CD4-positive, alpha-beta T cell treated with Interleukin-15 for 1 hour (primary cell): ENCODE measurements around the gene UPK3BL1.
"Not testable (repeated sequence)": the region's sequence is repeated elsewhere in the genome, so short reads cannot be mapped to it uniquely, and the experiment has no call there.

ENCODE experiments used
- DNase-seq: peaks from one replicate; pipeline ENCODE4 v3.0.0-alpha.2; 2020

The UPK3BL1 gene

DNA sequence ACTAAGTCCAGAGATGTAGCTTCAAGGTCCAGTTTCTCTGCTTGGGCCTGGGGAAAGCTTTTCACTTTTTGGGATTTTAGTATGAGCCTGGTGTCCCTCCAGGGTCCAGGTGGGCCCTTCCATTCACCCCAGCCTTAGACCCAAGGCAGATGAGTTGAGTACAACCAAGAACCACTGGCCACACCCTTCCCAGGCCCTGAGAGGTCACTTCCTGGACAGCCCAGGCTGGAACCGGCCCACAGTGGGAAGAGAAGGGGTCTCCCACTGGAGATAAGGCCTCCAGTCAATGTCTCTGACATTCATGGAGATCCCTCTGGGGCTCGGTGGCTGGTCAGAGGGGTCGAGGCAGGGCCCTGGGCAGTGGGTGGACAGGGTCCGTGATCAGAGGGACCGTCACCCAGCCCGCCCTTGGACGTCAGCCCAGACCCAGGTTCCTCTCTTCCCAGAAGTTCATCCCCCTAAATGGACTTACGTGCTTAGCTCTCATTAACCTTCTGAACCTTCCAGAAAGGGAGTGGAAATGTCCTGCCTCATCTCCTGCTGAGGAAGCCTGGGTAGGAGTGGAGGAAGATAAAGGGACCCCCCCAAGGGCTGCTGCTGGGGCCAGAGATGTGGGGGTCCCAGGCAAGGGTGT is 15.2 kb downstream of the UPK3BL1 start:
- DNase-seq, result not testable (repeated sequence)

DNA sequence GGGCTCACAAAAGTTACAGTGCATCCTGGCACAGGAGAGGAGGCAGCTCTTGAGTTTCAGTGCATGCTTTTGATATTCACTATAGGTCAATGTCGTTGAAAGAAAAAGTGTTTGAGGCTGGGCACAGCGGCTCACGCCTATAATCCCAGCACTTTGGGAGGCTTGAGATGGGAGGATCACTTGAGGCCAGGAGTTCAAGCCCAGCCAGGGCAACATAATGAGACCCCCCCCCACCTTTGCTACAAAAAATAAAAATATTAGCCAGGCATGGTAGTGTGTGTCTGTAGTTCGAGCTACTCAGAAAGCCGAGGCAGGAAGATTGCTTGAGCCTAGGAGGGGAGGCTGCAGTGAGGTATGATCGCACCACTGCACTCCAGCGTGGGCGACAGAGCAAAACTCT is 24.5 kb downstream of the UPK3BL1 start:
- not testable (repeated sequence) for DNase-seq

- peak; percentile 10 for DNase-seq
Measured at GRCh38 chr7:102616507-102617125, 26.0 kb downstream of the UPK3BL1 start, which contains the start of gene RASA4. Gene RASA4 (minus strand): TSS chr7:102616756. CDS start chr7:102616689, 67 bp downstream.

DNA sequence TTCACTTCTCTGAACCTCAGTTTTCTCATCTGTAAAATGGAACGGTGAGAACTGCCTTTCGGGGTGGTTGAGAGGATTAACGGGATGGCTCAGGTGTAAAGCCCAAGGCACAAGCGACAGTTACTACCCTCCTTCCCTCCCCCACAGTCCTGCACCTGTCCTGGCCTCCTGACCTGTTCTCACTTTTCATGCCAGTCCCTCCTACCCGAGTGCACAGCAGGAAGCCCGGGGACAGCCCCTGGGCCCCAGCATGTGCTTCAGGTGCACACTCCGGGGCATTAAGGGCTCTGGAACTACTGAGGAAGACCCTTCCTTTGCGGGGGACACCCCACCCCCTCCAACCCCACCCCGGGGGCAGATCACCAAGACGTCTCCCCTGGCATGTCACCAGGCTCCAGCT is 26.7 kb downstream of the UPK3BL1 start:
- DNase-seq, result not testable (repeated sequence)

DNA sequence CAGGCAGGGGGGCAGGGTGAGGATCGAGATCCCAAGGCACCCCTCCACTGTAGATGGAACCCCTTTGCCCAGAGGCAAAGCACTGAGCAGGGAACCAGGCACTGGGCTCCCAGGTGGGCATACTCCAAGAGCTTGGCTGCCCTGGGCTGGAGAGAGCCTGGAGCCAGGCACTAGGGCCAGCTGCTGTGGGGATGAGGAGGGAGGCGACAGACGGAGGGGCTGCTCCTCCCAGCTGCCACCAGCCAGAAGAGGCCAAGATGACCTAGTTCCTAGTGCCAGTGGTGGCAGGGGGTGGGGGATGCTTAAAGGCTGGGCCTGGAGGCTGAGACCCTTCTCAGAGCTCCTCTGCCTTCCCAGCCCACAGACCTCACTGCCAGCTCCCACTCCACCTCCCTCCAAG is 27.7 kb downstream of the UPK3BL1 start:
- not testable (repeated sequence) for DNase-seq

DNA sequence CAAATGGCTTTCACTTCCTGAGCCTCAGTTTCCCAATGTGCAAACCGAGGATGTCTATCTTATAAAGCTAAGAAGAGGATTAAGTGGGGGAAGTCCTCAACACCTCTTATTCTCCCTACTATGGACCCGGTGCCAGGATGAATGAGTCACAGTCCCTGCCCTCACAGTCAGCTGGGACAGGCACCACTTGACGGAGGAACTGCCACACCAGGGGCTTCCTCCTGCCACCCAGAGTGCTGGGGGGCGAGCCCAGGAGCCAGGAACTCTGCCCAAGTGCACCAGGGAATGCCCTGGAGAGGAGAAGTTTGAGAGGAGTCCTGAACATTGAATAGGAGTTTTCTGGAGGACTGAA is 28.3 kb downstream of the UPK3BL1 start:
- not testable (repeated sequence) for DNase-seq

DNA sequence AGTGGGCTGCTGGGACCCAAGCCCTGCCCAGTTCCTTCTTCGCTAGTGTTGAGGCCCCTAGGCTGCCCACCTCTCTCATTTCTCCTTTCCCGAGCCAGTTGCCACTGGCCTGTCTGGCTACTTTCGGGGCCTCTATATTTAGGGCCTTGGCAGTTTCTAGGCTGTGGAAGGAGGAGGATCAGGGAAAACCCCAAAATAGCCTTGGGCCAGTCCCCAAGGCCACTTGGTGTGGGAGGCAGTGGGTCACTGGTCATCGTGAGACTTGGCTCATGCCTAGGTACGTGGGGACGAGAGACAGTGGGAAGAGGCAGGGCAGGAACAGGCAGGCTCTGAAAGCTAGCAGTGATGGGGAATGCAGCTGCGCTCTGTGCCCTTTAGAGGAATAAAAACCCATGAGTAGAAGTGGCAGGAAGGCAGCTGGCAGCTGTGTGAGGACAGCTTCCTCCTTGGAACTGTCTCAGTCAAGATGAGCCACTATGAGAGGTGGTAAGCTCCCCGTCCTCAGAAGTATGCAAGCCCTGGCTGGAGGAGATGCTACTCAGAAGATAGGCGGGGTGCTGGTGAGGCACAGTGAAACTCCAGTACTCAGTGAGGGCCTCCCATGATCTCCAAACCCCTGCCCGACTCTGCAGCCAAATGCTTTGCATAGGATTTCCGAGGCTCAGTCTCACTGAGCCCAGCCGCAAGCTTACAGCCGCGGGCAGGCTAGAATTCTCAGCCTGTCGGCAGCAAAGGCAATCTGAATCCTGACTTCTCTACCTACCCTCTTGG is 28.8 kb downstream of the UPK3BL1 start:
- not testable (repeated sequence) for DNase-seq

GRCh38 chr7:102611675-102612325 is 30.8 kb downstream of the UPK3BL1 start:
- peak; percentile 11 for DNase-seq

GRCh38 chr7:102611013-102611674 is 31.4 kb downstream of the UPK3BL1 start:
- not testable (repeated sequence) for DNase-seq

GRCh38 chr7:102610441-102610840 is 32.1 kb downstream of the UPK3BL1 start:
- not testable (repeated sequence) for DNase-seq

DNA sequence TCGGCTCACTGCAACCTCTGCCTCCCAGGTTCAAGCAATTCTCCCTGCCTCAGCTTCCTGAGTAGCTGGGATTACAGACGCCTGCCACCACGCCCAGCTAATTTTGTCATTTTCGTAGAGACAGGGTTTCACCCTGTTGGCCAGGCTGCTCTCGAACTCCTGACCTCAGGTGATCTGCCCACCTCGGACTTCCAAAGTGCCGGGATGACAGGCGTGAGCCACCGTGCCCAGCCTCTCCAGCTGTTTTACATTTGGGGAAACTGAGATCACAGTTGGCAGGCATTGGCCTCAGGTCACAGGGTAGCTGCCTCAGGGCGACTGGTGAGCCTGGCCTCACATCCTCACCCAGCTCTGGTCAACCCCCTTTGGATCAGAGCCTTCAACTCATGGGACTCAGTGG is 32.9 kb downstream of the UPK3BL1 start:
- not testable (repeated sequence) for DNase-seq

DNA sequence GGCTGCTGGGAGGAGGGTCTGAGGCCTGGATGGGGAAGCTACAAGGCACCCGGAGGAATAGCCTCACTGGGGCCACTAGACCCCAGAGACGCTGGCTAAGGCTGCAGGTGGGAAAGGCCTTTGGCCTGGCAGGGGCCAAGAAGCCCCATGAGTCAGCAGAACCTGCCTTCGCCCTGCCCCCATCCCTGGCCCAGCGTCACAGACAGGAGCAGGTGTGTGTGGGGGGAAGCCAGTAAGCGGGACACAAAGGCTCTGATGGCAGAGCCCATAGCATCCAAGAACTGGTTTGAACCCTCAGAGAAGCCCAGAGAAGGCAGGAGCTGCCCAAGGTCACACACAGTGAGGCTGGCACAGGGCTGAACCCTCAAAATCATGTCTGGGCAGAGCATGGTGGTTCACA is 35.7 kb downstream of the UPK3BL1 start:
- not testable (repeated sequence) for DNase-seq

DNA sequence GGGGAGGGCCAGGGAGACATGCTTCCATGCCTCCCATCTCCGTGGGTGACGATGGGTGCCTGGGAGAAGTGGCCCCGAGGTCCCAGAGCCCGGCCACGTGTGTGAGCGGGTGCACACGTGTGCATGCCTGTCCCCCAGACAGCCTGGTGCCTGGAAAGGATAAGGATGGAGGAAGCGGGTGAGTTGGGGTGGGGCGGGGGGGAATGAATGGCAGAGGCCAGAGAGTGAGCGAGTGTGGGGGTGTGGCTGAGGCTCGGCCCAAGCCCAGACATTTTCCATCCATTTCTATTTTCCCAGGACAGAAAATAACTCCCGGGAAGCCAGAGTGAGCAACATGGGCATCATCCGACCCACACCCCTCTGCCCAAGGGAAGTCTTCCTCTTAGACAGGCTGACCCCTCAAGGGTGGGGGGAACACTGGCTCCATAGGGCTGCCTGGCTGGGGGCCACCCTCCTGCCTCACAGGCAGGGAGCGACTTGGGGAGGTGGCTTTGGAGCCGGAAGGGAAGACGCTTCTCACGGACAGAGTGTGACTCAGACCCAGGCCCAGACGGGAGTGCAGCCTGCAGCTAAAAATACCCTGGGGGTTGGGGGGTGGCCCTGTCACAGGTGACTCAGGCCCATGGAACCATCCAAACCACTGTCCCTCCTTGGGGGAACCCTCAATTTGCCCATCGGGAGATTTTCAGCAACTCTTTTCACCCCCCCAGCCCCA is 38.0 kb downstream of the UPK3BL1 start:
- not testable (repeated sequence) for DNase-seq

GRCh38 chr7:102602317-102602716 is 40.3 kb downstream of the UPK3BL1 start:
- not testable (repeated sequence) for DNase-seq

DNA sequence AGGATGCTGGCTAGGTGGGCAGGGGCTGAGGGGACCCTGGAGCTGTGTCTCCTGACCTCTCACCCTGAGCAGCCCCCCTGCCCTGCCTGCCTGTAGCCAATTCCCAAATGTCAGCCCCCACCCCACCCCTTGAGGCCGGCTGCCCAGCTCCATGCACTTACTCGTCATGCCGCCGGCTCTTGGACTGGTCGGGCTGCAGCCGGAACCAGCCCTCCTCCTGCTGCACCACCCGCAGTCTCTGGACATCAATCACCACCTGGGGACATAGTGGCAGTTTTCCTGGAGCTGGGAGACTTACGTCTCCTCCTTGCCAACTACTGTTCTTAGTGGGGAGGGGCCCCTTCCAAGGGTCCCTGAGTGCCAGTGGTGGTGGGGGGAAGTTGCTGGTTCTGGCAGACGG is 42.9 kb downstream of the UPK3BL1 start:
- DNase-seq, result not testable (repeated sequence)

- DNase-seq, result not testable (repeated sequence)
Measured at GRCh38 chr7:102596036-102596435, 46.6 kb downstream of the UPK3BL1 start.

DNA sequence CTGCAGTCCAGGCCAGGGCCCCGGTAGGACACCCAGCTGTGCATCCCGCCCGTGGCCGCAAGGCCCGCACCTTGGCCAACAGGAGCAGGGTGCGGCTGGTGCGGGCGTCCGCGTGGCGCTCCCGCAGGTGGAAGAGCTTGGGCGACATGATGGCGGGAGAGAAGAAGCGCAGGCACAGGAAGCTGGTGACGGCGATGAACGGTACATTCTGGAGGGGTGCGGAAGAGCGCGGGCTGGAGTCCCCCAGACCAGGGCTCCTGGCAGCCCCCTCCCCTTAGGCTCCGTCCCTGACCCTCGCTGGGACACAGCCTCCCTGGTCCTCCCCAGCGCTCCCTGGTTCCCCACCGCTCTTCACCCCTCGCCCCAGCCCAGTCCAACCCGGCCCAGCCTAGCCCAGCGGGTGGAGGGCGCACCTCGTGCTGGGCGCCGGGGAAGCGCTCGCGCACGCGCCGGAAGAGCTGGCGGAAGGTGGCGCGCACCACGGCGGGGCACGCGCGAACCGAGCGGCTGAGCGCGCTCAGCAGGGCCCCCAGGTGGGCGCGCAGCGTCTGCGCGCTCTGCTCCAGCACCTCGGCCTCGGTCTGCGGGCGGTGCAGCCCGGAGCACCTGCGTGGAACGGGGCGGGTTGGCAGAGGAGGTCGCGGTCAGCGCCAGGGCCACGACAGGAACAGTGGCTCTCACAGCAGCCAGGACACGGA is 48.8 kb downstream of the UPK3BL1 start:
- DNase-seq, result not testable (repeated sequence)

GRCh38 chr7:102592477-102593019 is 50.0 kb downstream of the UPK3BL1 start:
- DNase-seq, result peak; percentile 68

GRCh38 chr7:102589857-102590256 is 52.7 kb downstream of the UPK3BL1 start:
- DNase-seq, result not testable (repeated sequence)
